SK-N-SH treated with all-trans-retinoic acid at 6 μM for 48 hours (cell line): ENCODE results near the gene CDC42EP3.

Experiments
- ATAC-seq: fragments of 200-7000 bp; cut with Tn5 transposase; 3 replicates; pipeline ENCODE4 v1.9.1; 2020; ENCODE audit warnings: mild to moderate bottlenecking, moderate library complexity
- ARNTL ChIP-seq: fragments of 450-650 bp; formaldehyde crosslinking; IDR thresholded peaks from 2 replicates; pipeline ENCODE4 v1.5.0; 2020; ENCODE audit warnings: low read depth, mild to moderate bottlenecking, moderate library complexity, borderline replicate concordance
- CSDC2 ChIP-seq: fragments of 250-450 bp; sonication (Bioruptor Pico); IDR thresholded peaks from 2 replicates; pipeline ENCODE4 v1.5.0; 2020; ENCODE audit warnings: mild to moderate bottlenecking, moderate library complexity
- GLIS3 ChIP-seq: fragments of 250-450 bp; sonication (Bioruptor Pico); IDR thresholded peaks from 2 replicates; pipeline ENCODE4 v1.5.0; 2020; ENCODE audit warnings: mild to moderate bottlenecking, moderate library complexity
- PPARA ChIP-seq: fragments of 250-450 bp; sonication (Bioruptor Pico); IDR thresholded peaks from 2 replicates; pipeline ENCODE4 v1.5.0; 2020; ENCODE audit warnings: mild to moderate bottlenecking, borderline replicate concordance
- RARB ChIP-seq: fragments of 250-450 bp; sonication (Bioruptor Pico); IDR thresholded peaks from 2 replicates; pipeline ENCODE4 v1.8.0; 2021; ENCODE audit warnings: mild to moderate bottlenecking, moderate library complexity
- SNAI2 ChIP-seq: fragments of 250-450 bp; sonication (Bioruptor Pico); IDR thresholded peaks from 2 replicates; pipeline ENCODE4 v1.5.0; 2020; ENCODE audit warnings: mild to moderate bottlenecking, moderate library complexity
- TCF4 ChIP-seq: fragments of 250-450 bp; sonication (Bioruptor Pico); IDR thresholded peaks from 2 replicates; pipeline ENCODE4 v1.8.0; 2021; ENCODE audit warnings: mild to moderate bottlenecking, moderate library complexity, borderline replicate concordance
- TOX ChIP-seq: fragments of 250-450 bp; sonication (Bioruptor Pico); IDR thresholded peaks from 2 replicates; pipeline ENCODE4 v1.8.0; 2021; ENCODE audit warnings: mild to moderate bottlenecking, moderate library complexity, borderline replicate concordance
- ZC3H10 ChIP-seq: fragments of 250-450 bp; sonication (Bioruptor Pico); IDR thresholded peaks from 2 replicates; pipeline ENCODE4 v1.5.1; 2021; ENCODE audit warnings: mild to moderate bottlenecking, moderate library complexity
- ZFP3 ChIP-seq: fragments of 250-450 bp; sonication (Bioruptor Pico); IDR thresholded peaks from 2 replicates; pipeline ENCODE4 v1.5.0; 2020; ENCODE audit warnings: mild to moderate bottlenecking, moderate library complexity
- ZNF565 ChIP-seq: fragments of 450-650 bp; formaldehyde crosslinking; conservative IDR thresholded peaks from 2 replicates; pipeline ENCODE4 v1.5.0; 2020; ENCODE audit warnings: low read depth, mild to moderate bottlenecking, moderate library complexity
- ZNF70 ChIP-seq: fragments of 450-650 bp; formaldehyde crosslinking; IDR thresholded peaks from 2 replicates; pipeline ENCODE4 v1.5.0; 2020; ENCODE audit warnings: mild to moderate bottlenecking, moderate library complexity
- TF ChIP-seq, protein P1 (sequence below): fragments of 250-450 bp; sonication (Bioruptor Pico); IDR thresholded peaks from 2 replicates; pipeline ENCODE4 v1.8.0; 2021; ENCODE audit warnings: low read depth, mild to moderate bottlenecking, moderate library complexity, borderline replicate concordance
- TF ChIP-seq, protein P2 (sequence below): fragments of 250-450 bp; sonication (Bioruptor Pico); IDR thresholded peaks from 2 replicates; pipeline ENCODE4 v1.5.1; 2021; ENCODE audit warnings: mild to moderate bottlenecking, moderate library complexity
- TF ChIP-seq, protein P3 (sequence below): fragments of 250-450 bp; sonication (Bioruptor Pico); IDR thresholded peaks from 2 replicates; pipeline ENCODE4 v1.5.1; 2020; ENCODE audit warnings: low read depth, mild to moderate bottlenecking, moderate library complexity
- TF ChIP-seq, protein P4 (sequence below): fragments of 250-450 bp; sonication (Bioruptor Pico); IDR thresholded peaks from 2 replicates; pipeline ENCODE4 v1.8.0; 2020; ENCODE audit warnings: mild to moderate bottlenecking, moderate library complexity, borderline replicate concordance

CDC42EP3 gene

DNA sequence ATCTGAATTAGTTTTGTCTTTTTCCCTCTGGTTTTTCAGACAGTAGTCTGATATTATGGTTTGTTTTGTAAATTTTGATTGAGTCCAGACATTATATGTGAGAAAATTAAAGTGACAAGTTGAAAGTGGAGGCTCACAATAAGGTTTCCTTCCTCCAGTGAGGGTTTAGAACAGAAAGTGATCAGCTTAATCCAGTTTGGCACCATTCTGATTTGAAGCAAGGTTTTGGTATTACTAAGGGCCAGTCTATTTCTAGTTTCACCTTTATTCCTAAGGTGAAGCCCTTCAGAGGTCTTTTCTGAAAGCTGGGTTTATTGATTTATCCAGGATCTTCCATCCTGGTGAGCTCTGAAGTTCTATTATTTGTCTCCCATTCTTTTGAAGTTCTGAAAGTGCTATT, 68.7 kb downstream of the CDC42EP3 start:
- no peak for ATAC-seq
- TF ChIP-seq, protein P1, sequence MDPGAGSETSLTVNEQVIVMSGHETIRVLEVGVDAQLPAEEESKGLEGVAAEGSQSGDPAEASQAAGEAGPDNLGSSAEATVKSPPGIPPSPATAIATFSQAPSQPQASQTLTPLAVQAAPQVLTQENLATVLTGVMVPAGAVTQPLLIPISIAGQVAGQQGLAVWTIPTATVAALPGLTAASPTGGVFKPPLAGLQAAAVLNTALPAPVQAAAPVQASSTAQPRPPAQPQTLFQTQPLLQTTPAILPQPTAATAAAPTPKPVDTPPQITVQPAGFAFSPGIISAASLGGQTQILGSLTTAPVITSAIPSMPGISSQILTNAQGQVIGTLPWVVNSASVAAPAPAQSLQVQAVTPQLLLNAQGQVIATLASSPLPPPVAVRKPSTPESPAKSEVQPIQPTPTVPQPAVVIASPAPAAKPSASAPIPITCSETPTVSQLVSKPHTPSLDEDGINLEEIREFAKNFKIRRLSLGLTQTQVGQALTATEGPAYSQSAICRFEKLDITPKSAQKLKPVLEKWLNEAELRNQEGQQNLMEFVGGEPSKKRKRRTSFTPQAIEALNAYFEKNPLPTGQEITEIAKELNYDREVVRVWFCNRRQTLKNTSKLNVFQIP (CRISPR knock-in tag): no peak
- no peak for TF ChIP-seq ZC3H10 (CRISPR knock-in tag)
- TF ChIP-seq TOX (CRISPR knock-in tag): no peak
- TF ChIP-seq, protein P2, sequence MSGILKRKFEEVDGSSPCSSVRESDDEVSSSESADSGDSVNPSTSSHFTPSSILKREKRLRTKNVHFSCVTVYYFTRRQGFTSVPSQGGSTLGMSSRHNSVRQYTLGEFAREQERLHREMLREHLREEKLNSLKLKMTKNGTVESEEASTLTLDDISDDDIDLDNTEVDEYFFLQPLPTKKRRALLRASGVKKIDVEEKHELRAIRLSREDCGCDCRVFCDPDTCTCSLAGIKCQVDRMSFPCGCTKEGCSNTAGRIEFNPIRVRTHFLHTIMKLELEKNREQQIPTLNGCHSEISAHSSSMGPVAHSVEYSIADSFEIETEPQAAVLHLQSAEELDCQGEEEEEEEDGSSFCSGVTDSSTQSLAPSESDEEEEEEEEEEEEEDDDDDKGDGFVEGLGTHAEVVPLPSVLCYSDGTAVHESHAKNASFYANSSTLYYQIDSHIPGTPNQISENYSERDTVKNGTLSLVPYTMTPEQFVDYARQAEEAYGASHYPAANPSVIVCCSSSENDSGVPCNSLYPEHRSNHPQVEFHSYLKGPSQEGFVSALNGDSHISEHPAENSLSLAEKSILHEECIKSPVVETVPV (CRISPR knock-in tag): no peak
- TF ChIP-seq PPARA: no peak
- no peak for TF ChIP-seq TCF4 (CRISPR knock-in tag)
- TF ChIP-seq ZFP3: no peak
- TF ChIP-seq, protein P3, sequence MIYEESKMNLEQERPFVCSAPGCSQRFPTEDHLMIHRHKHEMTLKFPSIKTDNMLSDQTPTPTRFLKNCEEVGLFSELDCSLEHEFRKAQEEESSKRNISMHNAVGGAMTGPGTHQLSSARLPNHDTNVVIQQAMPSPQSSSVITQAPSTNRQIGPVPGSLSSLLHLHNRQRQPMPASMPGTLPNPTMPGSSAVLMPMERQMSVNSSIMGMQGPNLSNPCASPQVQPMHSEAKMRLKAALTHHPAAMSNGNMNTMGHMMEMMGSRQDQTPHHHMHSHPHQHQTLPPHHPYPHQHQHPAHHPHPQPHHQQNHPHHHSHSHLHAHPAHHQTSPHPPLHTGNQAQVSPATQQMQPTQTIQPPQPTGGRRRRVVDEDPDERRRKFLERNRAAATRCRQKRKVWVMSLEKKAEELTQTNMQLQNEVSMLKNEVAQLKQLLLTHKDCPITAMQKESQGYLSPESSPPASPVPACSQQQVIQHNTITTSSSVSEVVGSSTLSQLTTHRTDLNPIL: no peak
- no peak for TF ChIP-seq ZNF70 (CRISPR knock-in tag)

DNA sequence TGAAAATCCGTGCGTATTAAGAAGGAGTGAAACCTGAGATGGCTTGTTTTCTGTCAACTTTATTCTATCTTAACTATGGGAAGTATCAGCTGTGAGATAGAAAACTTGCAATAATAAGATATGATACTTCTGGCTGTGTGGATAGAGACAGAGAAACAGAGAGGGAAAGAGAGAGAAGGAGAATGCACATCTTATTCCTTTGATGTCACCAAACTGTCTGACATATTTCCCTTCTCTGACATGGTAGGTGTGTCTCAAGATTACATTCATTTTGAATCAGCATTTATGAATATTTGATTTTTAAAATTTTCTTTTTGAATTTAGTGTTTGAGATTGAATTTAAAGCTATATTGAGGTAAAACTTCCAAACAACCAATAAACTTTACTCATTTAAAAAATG, 69.4 kb downstream of the CDC42EP3 start:
- ATAC-seq: no peak
- no peak for TF ChIP-seq TOX (CRISPR knock-in tag)
- TF ChIP-seq ZNF70 (CRISPR knock-in tag): no peak
- TF ChIP-seq, protein P1 (CRISPR knock-in tag): no peak
- TF ChIP-seq CSDC2: no peak
- TF ChIP-seq PPARA: no peak

DNA sequence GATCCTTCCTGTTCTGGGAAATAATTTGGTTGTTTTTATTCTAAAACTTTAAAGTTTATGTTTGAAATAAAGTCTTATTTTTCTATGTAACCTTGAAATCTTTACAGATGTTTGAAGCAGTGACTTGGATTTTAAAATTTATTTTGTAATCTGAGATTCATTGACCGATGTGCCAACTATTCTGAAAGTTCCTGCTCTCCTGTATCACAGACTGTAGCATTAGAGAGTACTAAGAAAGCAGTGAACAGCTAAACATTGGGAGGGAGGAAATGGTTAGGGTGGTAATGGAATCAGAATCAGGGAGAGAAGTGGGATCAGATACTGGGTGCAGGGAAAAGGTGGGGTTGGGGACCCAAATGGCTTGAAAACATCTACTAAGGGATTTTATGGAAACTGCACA, 69.9 kb downstream of the CDC42EP3 start:
- TF ChIP-seq SNAI2 (CRISPR knock-in tag) (no peak), ARNTL (CRISPR knock-in tag) (no peak), GLIS3 (no peak), TOX (CRISPR knock-in tag) (no peak), PPARA (no peak), ZFP3 (no peak)
- TF ChIP-seq, protein P4, sequence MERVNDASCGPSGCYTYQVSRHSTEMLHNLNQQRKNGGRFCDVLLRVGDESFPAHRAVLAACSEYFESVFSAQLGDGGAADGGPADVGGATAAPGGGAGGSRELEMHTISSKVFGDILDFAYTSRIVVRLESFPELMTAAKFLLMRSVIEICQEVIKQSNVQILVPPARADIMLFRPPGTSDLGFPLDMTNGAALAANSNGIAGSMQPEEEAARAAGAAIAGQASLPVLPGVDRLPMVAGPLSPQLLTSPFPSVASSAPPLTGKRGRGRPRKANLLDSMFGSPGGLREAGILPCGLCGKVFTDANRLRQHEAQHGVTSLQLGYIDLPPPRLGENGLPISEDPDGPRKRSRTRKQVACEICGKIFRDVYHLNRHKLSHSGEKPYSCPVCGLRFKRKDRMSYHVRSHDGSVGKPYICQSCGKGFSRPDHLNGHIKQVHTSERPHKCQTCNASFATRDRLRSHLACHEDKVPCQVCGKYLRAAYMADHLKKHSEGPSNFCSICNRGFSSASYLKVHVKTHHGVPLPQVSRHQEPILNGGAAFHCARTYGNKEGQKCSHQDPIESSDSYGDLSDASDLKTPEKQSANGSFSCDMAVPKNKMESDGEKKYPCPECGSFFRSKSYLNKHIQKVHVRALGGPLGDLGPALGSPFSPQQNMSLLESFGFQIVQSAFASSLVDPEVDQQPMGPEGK: no peak
- TF ChIP-seq, protein P2 (CRISPR knock-in tag): no peak
- peak; percentile 65; the same call in 2 of the 3 replicates for ATAC-seq

DNA sequence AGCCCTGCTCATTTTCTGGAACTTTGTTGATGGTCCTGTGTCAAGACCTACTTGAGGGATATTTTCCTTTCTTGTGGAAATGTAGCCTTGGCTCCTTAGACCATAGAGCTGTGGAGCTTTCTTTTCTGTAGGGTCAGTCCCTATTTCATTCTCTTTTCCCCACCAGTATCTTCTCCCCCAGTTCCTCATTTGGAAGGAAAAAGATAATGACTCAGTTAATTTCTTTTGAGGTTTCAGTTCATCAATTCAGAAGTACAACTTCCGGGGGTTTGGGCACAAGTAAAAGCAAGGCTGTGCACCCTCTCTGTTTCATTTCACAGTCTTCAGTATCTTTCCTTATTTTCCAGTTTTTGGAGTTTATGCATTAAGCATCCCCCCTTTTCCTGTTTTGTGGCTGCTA, 70.7 kb downstream of the CDC42EP3 start:
- TF ChIP-seq ZFP3: no peak
- TF ChIP-seq ZNF565 (CRISPR knock-in tag): no peak
- no peak for TF ChIP-seq RARB (CRISPR knock-in tag)
- TF ChIP-seq ZNF70 (CRISPR knock-in tag): no peak
- no peak for ATAC-seq
